Fibroblast of mammary gland (primary cell): ENCODE data around the gene ADAMTS13.

ENCODE experiments used
- DNase-seq: peaks from one replicate; pipeline ENCODE4 v3.0.0-alpha.2; 2010; ENCODE audit warnings: low read depth
- H3K4me3 ChIP-seq: 2 replicates; pipeline ENCODE4 v1.5.1; 2011; ENCODE audit warnings: low read depth, mild to moderate bottlenecking, low read length, moderate library complexity; ENCODE audit not compliant: control insufficient read depth
- CTCF ChIP-seq: conservative IDR thresholded peaks from 2 replicates; pipeline ENCODE4 v1.5.1; 2011; ENCODE audit warnings: low read depth, low read length, inconsistent platforms; ENCODE audit not compliant: control insufficient read depth, insufficient read depth

Gene ADAMTS13

GRCh38 chr9:133506653-133507038 lies 84.5 kb downstream of the ADAMTS13 start:
- DNase-seq = peak; percentile 97
- no peak overlapping the region for H3K4me3 ChIP-seq
- peak; percentile 16 for TF ChIP-seq CTCF

GRCh38 chr9:133507246-133507965 lies 85.2 kb downstream of the ADAMTS13 start:
- TF ChIP-seq CTCF = no peak
- H3K4me3 ChIP-seq = no peak overlapping the region
- no peak for DNase-seq

GRCh38 chr9:133508046-133508445 lies 85.9 kb downstream of the ADAMTS13 start:
- TF ChIP-seq CTCF = no peak
- no peak for DNase-seq
- no peak overlapping the region for H3K4me3 ChIP-seq
